Activated T-helper 1 cell treated with anti-CD3 and anti-CD28 coated beads, Interleukin-12 subunit alpha, Interleukin-12 subunit beta, Interleukin-2, Interleukin-4 antibody, amounts not matched to agents 30 ng/mL and 10 ng/mL and 1 ng/mL, durations not matched to agents 14 hours and 24 hours and 36 hours (primary cell): ENCODE measurements around the gene ADPGK. TPM values are rescaled to one million over a fixed set of nuclear protein-coding genes. Genes with fewer than 3 reads are reported as not detected.
A peak's percentile ranks its signal among the peaks of the same experiment; 100 is the strongest.
"Not testable (repeated sequence)": the region's sequence is repeated elsewhere in the genome, so short reads cannot be mapped to it uniquely, and the experiment has no call there.

Experiments
- DNase-seq: peaks from one replicate; pipeline ENCODE4 v3.0.0; 2021; ENCODE audit warnings: low spot score
- H3K27ac Mint-ChIP-seq: one replicate; pipeline ENCODE4 v1.8.0; 2021; ENCODE audit warnings: mild to moderate bottlenecking, mixed read lengths
- H3K27me3 Mint-ChIP-seq: one replicate; pipeline ENCODE4 v1.8.0; 2022; ENCODE audit warnings: mild to moderate bottlenecking, moderate library complexity, mixed read lengths; ENCODE audit not compliant: insufficient read depth
- H3K36me3 Mint-ChIP-seq: one replicate; pipeline ENCODE4 v1.8.0; 2021; ENCODE audit warnings: low read depth, mixed read lengths
- H3K4me1 Mint-ChIP-seq: one replicate; pipeline ENCODE4 v1.8.0; 2021; ENCODE audit warnings: low read depth, mixed read lengths
- H3K4me3 Mint-ChIP-seq: one replicate; pipeline ENCODE4 v1.8.0; 2021; ENCODE audit warnings: mild to moderate bottlenecking, moderate library complexity, mixed read lengths
- H3K9me3 Mint-ChIP-seq: one replicate; pipeline ENCODE4 v1.8.0; 2021; ENCODE audit warnings: mixed read lengths
- intact Hi-C: fragments of 100-400 bp; cut with micrococcal nuclease; formaldehyde crosslinking; loops from one replicate; pipeline ENCODE4 v1.15.1; 2024
- total RNA-seq: library from RNA; stranded (reverse); gene quantifications from 2 replicates; pipeline ENCODE4 v1.2.3, GENCODE V29; 2022

Gene ADPGK
- total RNA-seq, 1 donor from 2014 or later = 94.0 TPM

DNA sequence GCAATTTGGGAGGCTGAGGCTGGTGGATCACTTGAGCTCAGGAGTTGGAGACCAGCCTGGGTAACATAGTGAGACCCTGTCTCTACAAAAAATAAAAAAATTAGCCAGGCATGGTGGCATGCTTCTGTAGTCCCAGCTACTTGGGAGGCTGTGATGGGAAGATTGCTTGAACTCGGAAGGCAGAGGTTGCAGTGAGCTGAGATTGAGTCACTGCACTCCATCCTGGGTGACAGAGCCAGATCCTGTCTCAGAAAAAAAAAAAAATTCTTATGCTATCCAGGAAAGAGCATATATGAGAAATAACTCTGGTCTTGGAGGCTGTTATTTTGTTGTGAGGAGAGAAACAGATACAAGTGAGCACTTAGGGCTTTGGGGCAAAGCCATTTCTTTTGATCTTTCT, 55.3 kb downstream of the ADPGK start:
- not testable (repeated sequence) for H3K9me3 Mint-ChIP-seq, H3K4me1 Mint-ChIP-seq, H3K36me3 Mint-ChIP-seq, H3K4me3 Mint-ChIP-seq, H3K27ac Mint-ChIP-seq, DNase-seq, H3K27me3 Mint-ChIP-seq
- intact Hi-C loops = loop anchor here (10.0 kb wide), 1 partner anchor 327 kb away; the partner anchor contains the start of gene NEO1

DNA sequence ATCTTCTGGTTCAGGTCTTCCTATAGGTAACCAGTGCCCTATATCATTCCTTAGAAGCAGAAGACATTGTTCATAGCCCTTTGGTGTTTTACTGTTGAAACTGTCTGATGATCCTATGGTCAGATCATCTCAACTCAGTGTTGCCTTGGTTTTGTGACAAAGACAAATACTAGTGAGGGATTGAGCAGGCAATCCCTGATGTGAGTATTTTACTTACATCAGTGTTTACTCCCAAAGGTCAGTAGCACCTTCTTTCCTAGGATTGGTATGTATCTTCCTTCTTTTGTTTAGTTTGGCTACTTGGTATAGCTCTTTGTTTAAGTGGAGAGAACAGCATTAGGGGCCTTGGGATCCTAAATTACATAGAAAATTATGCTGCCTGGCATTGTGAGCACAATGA, 56.4 kb downstream of the ADPGK start:
- H3K27me3 Mint-ChIP-seq = no peaks in the 10 kb centered on the region
- peaks cover 10% of the 10 kb centered on the region for H3K36me3 Mint-ChIP-seq
- intact Hi-C loops = loop anchor here (10.0 kb wide), 1 partner anchor 328 kb away; the partner anchor contains the start of gene NEO1
- H3K4me1 Mint-ChIP-seq = no peaks in the 10 kb centered on the region
- no peak overlapping the region for H3K27ac Mint-ChIP-seq
- DNase-seq = no peak
- no peak overlapping the region for H3K4me3 Mint-ChIP-seq
- no peaks in the 10 kb centered on the region for H3K9me3 Mint-ChIP-seq

DNA sequence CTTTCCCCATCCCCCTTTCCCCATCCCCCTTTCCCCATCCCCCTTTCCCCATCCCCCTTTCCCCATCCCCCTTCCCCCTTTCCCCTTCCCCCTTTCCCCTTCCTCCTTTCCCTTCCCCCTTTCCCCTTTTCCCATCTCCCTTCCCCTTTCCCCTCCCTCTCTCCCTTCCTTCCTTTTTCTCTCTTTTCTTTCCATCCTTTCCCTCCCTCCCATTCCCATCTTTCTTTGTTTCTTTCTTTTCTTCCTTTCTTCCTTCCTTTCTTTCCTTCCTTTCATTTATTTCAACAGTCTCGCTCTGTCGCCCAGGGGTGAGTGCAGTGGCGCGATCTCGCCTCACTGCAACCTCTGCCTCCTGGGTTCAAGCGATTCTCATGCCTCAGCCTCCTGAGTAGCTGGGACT, 57.7 kb downstream of the ADPGK start:
- H3K27me3 Mint-ChIP-seq, H3K36me3 Mint-ChIP-seq: not testable (repeated sequence)

DNA sequence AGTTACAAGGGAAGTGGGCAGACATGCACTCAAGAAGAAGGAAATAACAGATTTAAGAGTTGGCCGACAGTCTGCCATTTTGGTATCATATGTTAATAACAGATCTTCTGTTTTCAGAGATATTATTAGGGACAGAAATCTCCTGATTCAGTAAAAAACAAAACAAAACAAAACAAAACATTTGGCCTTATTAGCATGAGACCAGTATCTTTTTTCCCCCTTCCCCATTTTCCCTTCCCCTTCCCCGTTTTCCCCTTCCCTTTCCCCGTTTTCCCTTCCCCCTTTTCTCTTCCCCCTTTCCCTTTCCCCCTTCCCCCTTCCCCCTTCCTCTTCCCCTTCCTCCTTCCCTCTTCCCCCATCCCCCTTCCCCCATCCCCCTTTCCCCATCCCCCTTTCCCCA, 58.1 kb downstream of the ADPGK start:
- no peaks in the 10 kb centered on the region for H3K4me1 Mint-ChIP-seq
- no peak for DNase-seq
- intact Hi-C loops = loop anchor here (10.0 kb wide), 1 partner anchor 329 kb away; the partner anchor contains the start of gene NEO1
- no peaks in the 10 kb centered on the region for H3K9me3 Mint-ChIP-seq
- no peaks in the 10 kb centered on the region for H3K27me3 Mint-ChIP-seq
- H3K27ac Mint-ChIP-seq = no peak overlapping the region
- no peak overlapping the region for H3K4me3 Mint-ChIP-seq
- H3K36me3 Mint-ChIP-seq = peaks cover 2% of the 10 kb centered on the region

More for the DNA sequence above, 57.7 kb downstream of the ADPGK start:
- H3K4me1 Mint-ChIP-seq, DNase-seq, H3K9me3 Mint-ChIP-seq, H3K4me3 Mint-ChIP-seq, H3K27ac Mint-ChIP-seq: not testable (repeated sequence)
- intact Hi-C loops = loop anchor here (10.0 kb wide), 1 partner anchor 329 kb away; the partner anchor contains the start of gene NEO1

DNA sequence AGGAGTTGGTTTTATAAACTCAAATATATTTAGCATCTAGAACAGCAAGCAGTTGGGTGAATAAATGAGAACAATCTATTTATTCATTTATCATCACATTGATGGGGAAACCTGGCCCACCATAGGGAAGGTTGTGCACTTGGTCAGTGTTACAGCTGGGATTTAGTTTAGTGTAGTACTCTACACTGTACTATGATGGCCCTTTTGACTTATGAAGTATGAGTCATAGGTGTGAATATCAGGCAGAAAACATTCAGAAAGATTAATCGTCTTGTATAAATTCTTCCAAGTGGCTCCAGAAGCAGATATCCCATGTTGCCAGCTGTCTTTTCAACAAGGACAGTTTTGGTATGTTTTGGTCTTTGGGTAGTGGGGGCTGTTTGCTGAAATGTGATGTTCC, 59.5 kb downstream of the ADPGK start:
- Mint-ChIP-seq H3K27ac (no peak overlapping the region), H3K4me1 (no peaks in the 10 kb centered on the region), H3K9me3 (no peaks in the 10 kb centered on the region), H3K27me3 (no peaks in the 10 kb centered on the region), H3K4me3 (no peak overlapping the region), H3K36me3 (peaks cover 2% of the 10 kb centered on the region)
- DNase-seq = no peak
- intact Hi-C loops = loop anchor here (10.0 kb wide), 1 partner anchor 331 kb away; the partner anchor contains the start of gene NEO1

DNA sequence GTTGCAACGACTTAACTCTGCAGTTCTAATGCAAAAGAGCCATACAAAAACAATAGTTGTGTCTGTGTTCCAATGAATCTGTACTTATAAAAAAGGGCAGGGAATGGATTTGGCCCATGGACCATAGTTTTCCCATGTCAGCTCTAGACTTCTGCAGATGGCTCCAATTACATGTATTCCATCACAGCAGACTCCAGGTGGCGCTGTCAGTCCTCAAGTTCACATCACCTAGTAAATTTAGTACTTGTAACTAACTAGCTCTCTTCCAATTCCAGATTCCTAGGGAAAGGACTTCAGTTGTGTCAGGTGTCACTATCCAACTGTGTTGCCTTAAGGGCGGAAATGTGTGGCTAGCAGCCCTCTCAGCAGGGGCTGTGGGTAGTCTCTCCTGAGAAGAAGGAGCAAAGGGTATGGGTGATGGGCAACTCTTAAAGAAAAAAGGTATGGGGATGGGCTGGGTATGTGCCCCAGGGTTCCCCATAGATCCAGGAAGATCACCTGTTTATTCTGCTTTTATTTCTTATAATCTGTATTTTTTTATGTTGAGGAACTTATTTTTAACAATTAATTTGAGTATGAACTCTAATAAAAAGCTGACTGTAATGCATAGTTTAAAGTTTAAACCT, 61.4 kb downstream of the ADPGK start:
- H3K36me3 Mint-ChIP-seq = peaks cover 5% of the 10 kb centered on the region
- intact Hi-C loops = loop anchor here (1.0 to 10.0 kb wide), 5 partner anchors 63 to 551 kb away; partner anchors contain the start of gene NEO1
- H3K27ac Mint-ChIP-seq = no peak overlapping the region
- H3K27me3 Mint-ChIP-seq = no peaks in the 10 kb centered on the region
- no peaks in the 10 kb centered on the region for H3K4me1 Mint-ChIP-seq
- H3K9me3 Mint-ChIP-seq = no peaks in the 10 kb centered on the region
- H3K4me3 Mint-ChIP-seq = no peak overlapping the region
- peak; percentile 44 for DNase-seq

DNA sequence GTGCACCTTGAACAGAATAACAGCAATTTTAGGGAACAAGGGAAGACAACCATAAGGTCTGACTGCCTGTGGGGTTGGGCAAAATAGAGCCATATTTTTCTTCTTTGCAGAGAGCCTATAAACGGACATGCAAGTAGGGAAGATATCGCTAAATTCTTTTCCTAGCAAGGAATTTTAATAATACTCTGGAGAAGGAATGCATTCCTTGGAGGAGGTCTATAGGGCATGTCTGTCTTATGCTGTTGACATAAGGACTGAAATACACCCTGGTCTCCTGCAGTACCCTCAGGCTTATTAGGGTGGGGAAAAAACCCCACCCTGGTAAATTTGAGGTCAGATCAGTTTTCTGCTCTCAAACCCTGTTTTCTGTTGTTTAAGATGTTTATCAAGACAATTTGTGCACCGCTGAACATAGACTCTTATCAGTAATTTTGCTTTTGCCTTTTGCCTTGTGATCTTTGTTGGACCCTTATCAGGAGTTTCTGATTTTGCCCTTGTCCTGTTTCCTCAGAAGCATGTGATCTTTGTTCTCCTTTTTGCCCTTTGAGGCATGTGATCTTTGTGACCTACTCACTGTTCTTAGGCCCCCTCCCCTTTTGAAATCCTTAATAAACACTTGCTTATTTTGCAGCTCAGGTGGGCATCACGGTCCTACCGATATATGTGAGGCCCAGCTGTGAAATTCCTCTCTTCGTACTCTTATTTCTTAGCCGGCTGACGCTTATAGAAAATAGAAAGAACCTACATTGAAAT, 74.8 kb downstream of the ADPGK start:
- H3K4me3 Mint-ChIP-seq, H3K27ac Mint-ChIP-seq, H3K9me3 Mint-ChIP-seq, H3K36me3 Mint-ChIP-seq, H3K4me1 Mint-ChIP-seq, intact Hi-C loops, H3K27me3 Mint-ChIP-seq, DNase-seq: not testable (repeated sequence)

DNA sequence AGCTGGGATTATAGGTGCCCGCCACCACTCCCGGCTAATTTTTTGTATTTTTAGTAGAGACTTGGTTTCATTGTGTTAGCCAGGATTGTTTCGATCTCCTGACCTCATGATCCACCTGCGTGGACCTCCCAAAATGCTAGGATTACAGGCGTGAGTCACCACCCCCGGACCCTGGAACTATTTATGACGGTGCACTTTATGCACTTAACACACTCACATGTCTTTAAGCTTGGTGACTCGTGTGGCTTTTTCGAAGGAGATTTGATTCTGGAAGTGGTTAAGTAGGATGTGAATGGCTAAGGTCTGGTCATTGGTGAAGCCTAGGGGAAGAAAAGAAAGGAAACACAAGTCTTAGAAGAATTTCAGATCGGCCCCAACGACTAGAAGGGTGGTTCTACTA, 77.3 kb downstream of the ADPGK start:
- no peak overlapping the region for H3K27ac Mint-ChIP-seq
- H3K36me3 Mint-ChIP-seq = peaks cover 2% of the 10 kb centered on the region

More for the DNA sequence above, 77.3 kb downstream of the ADPGK start:
- H3K4me3 Mint-ChIP-seq = no peak overlapping the region
- no peaks in the 10 kb centered on the region for H3K27me3 Mint-ChIP-seq
- intact Hi-C loops = no loop called here
- no peak for DNase-seq
- no peaks in the 10 kb centered on the region for H3K9me3 Mint-ChIP-seq
- H3K4me1 Mint-ChIP-seq = no peaks in the 10 kb centered on the region

Other genes with a start within 250 kb of the ADPGK start
- not detected in 2 replicates for gene GOLGA6B, start 129.1 kb downstream of the ADPGK start, total RNA-seq
- 0.29 TPM in 1 of 2 replicates, not detected in the other for gene HIGD2B, start 97.6 kb downstream of the ADPGK start, total RNA-seq
- 10.0 and 10.3 TPM in 2 replicates for gene BBS4, start 97.6 kb downstream of the ADPGK start, total RNA-seq